ENCODE results near the gene KIF27. TPM values are rescaled to one million over a fixed set of nuclear protein-coding genes. Genes with fewer than 3 reads are reported as not detected.
"Not testable (repeated sequence)": the region's sequence is repeated elsewhere in the genome, so short reads cannot be mapped to it uniquely, and the experiment has no call there.

KIF27 gene
- 2.2 TPM for total RNA-seq

GRCh38 chr9:83920927-83921707 lies at the start of gene KIF27:
Gene KIF27, minus strand, starts transcription at chr9:83921432. Its CDS starts 5,841 bp downstream, at chr9:83915591.
- ATAC-seq (peak; percentile 94), DNase-seq (ENCODE audit: low spot score) (peak; percentile 99)

DNA sequence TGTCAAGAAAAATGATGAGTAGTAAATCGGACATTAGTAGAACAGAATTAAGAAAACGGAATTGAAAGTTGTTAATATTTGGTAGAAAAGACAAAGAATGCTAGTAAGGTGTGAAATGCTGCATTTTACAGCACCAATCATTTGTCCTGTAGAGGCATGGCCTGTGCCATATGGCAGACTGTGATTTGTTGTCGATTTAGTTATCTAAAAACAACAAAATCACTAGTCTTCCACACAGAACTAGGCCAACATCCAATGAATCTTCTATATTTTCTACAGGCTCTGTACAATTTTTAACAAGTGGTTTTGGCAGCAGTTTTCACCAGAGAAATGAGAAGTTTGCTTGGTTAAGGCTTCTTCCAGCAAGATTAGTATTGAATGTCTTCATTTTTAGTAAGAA lies 48.4 kb upstream of the KIF27 start:
- no peak for ATAC-seq
- DNase-seq (ENCODE audit: low spot score) = no peak

GRCh38 chr9:83967073-83967472 lies 45.8 kb upstream of the KIF27 start:
- DNase-seq (ENCODE audit: low spot score) (no peak), ATAC-seq (no peak)

- DNase-seq (ENCODE audit: low spot score) (peak; percentile 38), ATAC-seq (no peak)
Measured at GRCh38 chr9:83966209-83966582, 45.0 kb upstream of the KIF27 start.

GRCh38 chr9:83965350-83966208 lies 44.3 kb upstream of the KIF27 start:
- ATAC-seq (no peak), DNase-seq (ENCODE audit: low spot score) (no peak)

GRCh38 chr9:83964973-83965349 lies 43.7 kb upstream of the KIF27 start:
- DNase-seq (ENCODE audit: low spot score) (no peak), ATAC-seq (peak; percentile 33)

DNA sequence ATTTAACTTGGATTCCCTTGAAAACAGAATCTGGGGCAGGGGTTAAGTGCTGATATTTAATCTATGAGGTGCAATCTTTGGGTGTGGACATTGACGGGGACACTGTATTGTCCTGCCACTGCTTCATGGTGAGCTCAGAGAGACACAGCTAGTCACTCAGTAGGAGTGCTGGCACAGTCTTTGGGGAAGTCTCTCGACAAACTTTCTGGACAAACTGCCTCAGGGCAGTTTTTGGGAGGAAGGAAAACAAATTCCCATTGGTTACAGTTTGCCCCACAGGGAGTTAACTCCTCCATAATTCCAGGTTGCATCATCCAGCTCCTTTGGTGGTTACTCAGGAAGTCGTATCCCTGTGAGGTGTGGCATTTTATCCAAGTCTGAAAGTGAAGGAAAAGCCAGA lies 40.9 kb upstream of the KIF27 start:
- DNase-seq (ENCODE audit: low spot score) = peak; percentile 47
- ATAC-seq = peak; percentile 77

DNA sequence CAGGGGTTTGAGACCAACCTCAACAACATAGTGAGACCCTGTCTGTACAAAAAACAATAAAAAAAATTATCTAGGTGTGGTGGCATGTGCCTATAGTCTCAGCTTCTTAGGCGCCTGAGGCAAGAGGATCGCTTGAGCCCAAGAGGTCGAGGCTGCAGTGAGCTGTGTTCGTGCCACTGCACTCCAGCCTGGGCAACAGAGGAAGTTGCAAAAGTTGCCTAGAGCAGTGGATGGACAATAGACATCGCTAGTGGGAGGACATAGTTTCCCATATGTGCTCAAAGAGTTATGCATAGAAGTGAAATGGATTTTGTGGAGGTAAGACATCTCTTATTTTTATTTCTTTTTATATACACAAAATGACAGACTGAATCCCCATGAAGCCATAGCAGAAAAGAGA lies 39.8 kb upstream of the KIF27 start:
- ATAC-seq (no peak), DNase-seq (ENCODE audit: low spot score) (no peak)

DNA sequence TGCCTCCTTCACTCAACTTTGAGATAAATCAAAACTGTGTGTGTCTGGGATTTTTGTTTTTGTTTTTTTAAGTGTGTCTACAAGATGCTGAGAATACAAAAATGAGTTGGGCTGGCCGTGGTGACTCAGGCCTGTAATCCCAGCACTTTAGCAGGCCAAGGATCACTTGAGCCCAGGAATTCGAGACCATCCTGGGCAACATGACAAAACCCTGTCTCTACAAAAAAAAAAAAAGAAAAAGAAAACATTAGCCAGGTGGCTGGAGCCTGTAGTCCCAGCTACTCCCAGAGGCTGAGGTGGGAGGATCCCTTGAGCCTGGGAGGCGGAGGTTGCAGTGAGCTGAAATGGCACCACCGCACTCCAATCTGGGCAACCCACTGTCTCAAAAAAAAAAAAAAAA lies 37.8 kb upstream of the KIF27 start:
- peak; percentile 2 for ATAC-seq

DNA sequence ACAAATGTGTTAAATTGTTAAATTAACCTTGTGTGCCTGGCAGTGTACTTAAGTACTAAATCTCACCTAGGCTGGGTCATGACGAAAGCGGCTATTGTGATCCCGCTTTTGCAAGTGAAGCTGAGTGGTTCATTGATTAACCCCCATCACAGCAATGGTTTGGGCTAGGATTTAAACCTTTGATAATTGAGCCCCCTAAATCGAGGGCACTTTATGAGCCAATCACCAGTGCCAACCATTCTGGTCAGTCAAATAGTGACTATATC lies 35.9 kb upstream of the KIF27 start:
- peak; percentile 26 for ATAC-seq
- no peak for DNase-seq (ENCODE audit: low spot score)

More for the DNA sequence above, 37.8 kb upstream of the KIF27 start:
- DNase-seq (ENCODE audit: low spot score) = no peak

- peak; percentile 97 for DNase-seq (ENCODE audit: low spot score)
- ATAC-seq = peak; percentile 93
Measured at GRCh38 chr9:83956436-83957247, 35.4 kb upstream of the KIF27 start.

GRCh38 chr9:83956086-83956435 lies 34.8 kb upstream of the KIF27 start:
- no peak for DNase-seq (ENCODE audit: low spot score)
- peak; percentile 53 for ATAC-seq

GRCh38 chr9:83948096-83948495 lies 26.9 kb upstream of the KIF27 start:
- ATAC-seq; DNase-seq (ENCODE audit: low spot score): not testable (repeated sequence)

DNA sequence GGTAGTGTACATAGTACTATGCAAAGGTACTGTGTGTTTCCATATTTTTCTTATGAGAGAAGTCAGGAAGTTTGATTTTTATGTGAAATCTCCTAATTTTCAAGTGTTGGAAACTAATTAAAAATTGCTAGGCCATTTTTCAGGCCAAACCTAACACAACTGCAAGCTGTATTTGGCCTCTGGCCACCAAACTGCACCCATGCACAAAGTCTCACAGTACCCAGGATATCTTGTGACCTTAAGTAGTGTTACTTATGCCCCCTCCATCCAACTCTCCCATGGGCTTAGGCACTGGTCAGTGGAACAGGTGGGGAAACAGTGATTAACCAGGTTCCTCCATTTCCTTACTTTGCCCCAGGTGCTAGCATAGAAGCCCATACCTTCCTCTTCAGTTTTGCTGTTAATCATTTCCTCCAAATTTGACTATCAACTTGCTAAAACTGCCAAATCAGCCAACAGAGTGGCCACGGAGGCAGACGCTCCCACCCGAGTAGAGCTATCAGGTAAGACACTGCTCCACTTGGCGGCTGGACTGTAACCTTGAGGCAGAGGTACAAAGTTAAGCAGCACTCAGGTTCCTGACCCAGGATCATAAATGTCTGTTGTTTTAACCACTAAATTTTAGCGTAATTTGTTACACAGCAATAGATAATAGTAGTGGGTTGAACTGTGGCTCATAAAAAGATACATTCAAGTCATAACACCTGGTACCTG lies 19.5 kb upstream of the KIF27 start:
- peak; percentile 82 for ATAC-seq
- DNase-seq (ENCODE audit: low spot score) = no peak

DNA sequence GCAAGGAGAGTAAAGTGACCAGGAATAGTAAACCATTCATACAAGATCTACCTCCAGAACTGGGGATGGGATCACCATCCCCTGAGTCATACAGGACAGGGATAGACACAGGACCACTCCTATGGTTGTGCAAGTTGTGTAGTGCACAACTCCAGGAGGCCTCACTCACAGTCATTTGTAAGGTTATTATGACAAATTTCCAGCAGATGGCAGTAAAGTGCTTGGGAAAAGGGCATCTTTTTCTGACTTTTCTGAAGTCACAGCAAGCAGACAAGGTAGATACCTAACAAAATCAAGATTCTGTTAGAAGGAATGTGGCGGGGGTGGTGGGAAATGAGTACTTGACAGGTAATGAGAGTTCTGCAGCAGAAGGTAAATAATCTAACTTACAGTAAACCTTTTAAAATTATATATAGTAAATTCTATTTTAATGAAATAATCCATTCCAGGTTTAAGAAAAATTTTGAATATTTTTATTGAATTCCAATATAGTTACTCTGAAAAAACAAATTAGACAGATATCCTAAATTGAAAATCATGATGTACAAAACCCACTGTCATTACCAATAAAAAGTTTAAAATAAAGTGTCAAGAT lies 16.7 kb upstream of the KIF27 start:
- peak; percentile 73 for ATAC-seq
- DNase-seq (ENCODE audit: low spot score) = no peak

DNA sequence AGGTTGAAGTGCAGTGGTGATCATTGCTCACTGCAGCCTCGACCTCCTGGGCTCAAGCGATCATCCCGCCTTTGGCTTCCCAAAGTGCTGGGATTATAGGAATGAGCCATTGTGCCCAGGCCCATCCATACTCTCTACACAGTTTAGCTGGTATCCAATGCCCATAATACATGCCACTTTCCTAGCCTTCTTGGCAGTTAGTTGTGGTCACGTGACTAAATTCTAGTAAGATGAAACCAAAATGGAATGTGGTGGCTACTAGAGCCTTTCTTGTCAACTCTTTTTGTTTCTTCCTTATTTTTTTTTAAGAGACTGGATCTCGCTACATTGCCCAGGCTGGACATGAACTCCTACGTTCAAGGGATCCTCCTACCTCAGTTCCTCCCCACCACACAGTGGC lies 15.3 kb upstream of the KIF27 start:
- ATAC-seq (no peak), DNase-seq (ENCODE audit: low spot score) (no peak)

DNA sequence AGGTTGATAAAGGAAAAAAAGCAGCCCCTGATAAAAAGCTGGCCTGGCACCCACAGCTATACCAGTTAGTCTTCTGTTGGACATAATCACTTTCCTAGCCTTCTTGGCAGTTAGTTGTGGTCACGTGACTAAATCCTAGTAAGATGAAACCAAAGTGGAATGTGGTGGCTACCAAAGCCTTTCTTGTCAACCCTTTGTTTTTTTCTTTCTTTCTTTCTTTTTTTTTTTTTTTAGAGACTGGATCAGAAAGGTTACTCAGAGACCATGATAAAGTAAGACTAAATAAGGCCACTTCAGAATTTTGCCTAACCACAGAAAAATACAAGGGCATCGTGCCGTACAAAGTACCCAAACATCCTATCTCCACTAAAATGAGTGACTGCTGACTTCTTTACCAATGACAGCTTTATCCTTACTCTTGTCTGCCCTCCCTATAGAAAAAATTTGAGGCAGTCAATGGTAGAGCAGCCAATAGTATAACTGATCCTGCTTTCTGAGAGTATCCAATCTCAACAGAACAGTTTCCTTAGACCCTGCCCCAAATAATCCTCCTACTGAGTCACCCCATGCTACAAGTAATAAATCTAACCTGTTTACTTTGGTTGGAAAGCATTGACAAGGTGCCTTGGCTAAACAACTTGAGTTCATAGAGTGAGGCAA lies 14.2 kb upstream of the KIF27 start:
- DNase-seq (ENCODE audit: low spot score) = no peak
- no peak for ATAC-seq

GRCh38 chr9:83934569-83935275 lies 13.5 kb upstream of the KIF27 start:
- ATAC-seq (peak; percentile 41), DNase-seq (ENCODE audit: low spot score) (no peak)

DNA sequence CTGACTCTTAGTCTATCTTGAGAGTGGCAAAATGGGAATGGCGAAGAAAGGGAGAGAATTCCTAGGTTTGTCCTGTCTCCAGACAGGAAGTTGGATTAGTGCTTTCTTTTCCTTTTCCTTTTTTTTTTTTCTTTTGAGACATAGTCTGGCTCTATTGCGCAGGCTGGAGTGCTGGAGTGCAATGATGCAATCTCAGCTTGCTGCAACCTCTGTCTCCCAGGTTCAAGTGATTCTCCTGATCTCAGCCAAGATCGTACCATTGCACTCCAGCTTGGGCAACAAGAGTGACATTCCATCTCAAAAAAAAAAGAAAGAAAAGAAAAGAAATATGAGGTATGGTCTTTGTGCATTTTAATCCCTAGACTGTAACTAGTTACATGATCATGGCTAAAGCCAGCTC lies 12.6 kb upstream of the KIF27 start:
- ATAC-seq (peak; percentile 85), DNase-seq (ENCODE audit: low spot score) (peak; percentile 69)
